NCI-H748 treated with DMSO at 0.1 percent for 48 hours (cell line): Measurements from ENCODE around the gene KLK7.
"Not testable (repeated sequence)": the region's sequence is repeated elsewhere in the genome, so short reads cannot be mapped to it uniquely, and the experiment has no call there.

Experiments used
- DNase-seq: peaks from one replicate; lab custom pipeline; 2025; lab: John Stamatoyannopoulos, UW

The KLK7 gene

DNA sequence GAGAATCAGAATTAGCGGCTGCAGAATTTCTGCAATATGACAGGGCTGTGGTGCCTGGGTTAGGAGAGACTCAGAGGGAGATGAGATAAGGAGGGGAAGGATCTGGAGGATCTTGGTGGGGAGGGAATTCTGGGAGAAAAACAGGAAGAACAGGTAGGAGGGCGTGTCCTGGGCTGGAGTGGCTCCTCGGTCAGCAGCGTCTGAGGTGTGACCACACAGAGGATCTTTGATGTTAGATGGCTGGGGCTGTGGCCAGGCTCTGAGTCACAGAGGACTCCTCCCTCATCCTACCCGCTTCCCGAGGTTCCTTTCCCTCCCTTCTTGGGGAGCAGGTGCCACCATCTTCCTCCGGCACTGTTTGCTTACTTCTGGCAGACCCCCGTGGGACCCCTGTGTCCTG is 8.0 kb downstream of the KLK7 start:
- DNase-seq, result no peak

DNA sequence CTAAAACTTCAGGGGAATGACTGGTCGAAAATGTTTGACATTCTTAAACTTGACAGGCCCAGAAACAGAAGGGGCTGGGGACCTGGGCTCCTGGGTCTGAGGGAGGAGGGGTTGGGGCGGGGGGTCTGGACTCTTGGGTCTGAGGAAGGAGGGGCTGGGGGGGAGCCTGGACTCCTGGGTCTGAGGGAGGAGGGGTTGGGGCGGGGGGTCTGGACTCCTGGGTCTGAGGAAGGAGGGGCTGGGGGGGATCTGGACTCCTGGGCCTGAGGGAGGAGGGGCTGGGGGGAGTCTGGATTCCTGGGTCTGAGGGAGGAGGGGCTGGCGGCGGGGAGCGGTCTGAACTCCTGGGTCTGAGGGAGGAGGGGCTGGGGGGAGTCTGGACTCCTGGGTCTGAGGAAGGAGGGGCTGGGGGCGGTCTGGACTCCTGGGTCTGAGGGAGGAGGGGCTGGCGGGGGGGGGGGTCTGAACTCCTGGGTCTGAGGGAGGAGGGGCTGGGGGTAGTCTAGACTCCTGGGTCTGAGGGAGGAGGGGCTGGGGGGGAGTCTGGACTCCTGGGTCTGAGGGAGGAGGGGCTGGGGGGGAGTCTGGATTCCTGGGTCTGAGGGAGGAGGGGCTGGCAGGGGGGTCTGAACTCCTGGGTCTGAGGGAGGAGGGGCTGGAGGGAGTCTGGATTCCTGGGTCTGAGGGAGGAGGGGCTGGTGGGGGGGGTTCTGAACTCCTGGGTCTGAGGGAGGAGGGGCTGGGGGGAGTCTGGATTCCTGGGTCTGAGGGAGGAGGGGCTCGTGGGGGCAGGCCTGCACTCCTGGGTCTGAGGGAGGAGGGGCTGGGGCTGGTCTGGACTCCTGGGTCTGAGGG is 8.8 kb downstream of the KLK7 start:
- no peak for DNase-seq

- no peak for DNase-seq
Measured at GRCh38 chr19:50972795-50973376, 10.8 kb downstream of the KLK7 start.

DNA sequence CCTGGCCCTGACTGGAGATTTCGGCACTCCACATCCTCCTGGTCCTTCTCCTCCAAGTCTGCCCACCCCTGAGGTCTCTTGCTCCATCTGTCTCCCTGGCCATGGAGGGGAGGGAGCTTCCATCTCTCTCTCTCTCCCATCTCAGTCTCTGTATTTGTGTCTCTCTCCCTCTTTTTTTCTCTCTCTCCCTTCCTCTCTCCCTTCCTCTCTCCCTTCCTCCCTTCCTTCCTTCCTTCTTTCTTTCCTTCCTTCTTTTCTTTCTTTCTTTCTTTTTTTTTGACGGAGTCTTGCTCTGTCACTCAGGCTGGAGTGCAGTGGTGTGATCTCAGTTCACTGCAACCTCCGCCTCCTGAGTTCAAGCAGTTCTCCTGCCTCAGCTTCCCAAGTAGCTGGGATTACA is 13.9 kb downstream of the KLK7 start:
- DNase-seq, result not testable (repeated sequence)

GRCh38 chr19:50969413-50969760 is 14.3 kb downstream of the KLK7 start, which contains the start of gene KLK6:
Gene KLK6 (minus strand): TSS chr19:50969591. CDS start chr19:50968104, 1,487 bp downstream.
- no peak for DNase-seq

GRCh38 chr19:50968716-50969412 is 14.9 kb downstream of the KLK7 start:
- no peak for DNase-seq

- DNase-seq, result no peak
Measured at GRCh38 chr19:50967929-50968715, 15.6 kb downstream of the KLK7 start.

DNA sequence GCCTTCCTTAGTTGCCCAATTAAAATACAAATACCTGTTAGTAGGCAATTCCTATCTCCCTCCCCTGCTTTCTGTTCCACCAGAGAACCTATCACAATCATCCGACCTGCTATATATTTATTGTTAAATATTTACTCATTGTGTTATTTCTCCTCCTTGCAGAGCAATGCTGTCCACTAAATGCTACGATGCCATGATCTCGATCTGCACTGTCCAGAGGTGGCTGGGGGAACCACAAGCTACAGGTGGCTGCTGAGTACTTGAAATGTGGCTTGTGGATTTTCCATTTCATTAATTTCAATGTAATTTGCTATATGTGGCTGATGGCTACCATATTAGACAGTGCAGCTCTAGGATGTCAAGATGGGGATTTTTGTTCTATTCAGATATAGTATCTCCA is 19.5 kb downstream of the KLK7 start:
- no peak for DNase-seq

GRCh38 chr19:50963381-50963780 is 20.3 kb downstream of the KLK7 start:
- DNase-seq, result no peak

GRCh38 chr19:50962245-50962644 is 21.5 kb downstream of the KLK7 start:
- DNase-seq, result no peak

- no peak for DNase-seq
Measured at GRCh38 chr19:50959731-50960500, 23.8 kb downstream of the KLK7 start.

GRCh38 chr19:50957587-50957986 is 26.1 kb downstream of the KLK7 start:
- no peak for DNase-seq

DNA sequence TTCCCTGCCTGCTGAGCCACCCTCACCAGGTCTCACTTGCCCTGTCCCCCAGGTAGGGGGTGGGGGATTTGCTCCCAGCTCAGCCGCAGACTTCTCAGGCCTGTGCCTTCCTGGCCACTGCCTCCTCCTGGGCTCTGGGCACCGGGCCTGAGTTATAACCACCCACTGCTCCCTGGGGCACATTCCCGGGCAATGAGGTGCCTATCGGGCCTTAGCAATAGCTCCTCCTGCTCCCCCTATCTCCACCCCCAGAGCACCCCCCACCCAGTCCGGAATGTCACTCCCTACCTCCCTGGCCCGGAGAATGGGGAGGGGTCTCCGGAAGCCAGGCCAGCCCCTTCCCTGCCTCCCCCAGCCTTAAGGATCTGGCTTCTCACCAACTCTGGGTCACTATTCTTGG is 30.8 kb downstream of the KLK7 start, which contains the start of gene KLK5:
KLK5 (minus strand) TSS at position 129 of the 400 bp plus-strand sequence. CDS start 381 bp downstream, outside the sequence.
- DNase-seq, result no peak

GRCh38 chr19:50949861-50950260 is 33.9 kb downstream of the KLK7 start:
- DNase-seq, result no peak

- DNase-seq, result no peak
Measured at GRCh38 chr19:50947123-50947522, 36.6 kb downstream of the KLK7 start.

GRCh38 chr19:50944795-50945194 is 38.9 kb downstream of the KLK7 start:
- no peak for DNase-seq

DNA sequence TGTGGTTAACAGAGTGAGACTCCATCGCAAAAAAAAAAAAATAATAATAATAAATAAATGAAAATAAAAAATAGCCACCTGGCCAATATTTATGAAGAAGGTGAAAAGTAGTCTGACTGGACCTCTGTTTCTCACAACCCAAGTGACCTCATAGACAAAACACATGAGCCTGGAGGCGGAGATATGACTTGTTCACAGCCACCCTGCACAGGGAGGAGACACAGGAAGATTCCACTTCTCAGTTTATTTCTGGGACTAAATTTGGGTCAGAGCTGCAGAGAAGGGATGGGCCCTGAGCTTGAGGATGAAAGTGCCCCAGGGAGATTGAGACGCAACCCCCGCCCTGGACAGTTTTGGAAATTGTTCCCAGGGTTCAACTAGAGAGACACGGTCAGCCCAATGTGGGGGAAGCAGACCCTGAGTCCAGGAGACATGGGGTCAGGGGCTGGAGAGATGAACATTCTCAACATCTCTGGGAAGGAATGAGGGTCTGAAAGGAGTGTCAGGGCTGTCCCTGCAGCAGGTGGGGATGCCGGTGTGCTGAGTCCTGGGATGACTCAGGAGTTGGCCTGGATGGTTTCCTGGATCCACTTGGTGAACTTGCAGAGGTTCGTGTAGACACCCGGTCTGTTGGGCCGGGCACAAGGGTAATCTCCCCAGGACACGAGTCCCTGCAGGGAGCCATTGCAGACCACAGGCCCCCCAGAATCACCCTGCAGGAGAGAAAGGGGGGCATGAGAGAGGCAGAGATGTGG is 40.5 kb downstream of the KLK7 start:
- no peak for DNase-seq

- no peak for DNase-seq
Measured at GRCh38 chr19:50939596-50939995, 44.1 kb downstream of the KLK7 start.

DNA sequence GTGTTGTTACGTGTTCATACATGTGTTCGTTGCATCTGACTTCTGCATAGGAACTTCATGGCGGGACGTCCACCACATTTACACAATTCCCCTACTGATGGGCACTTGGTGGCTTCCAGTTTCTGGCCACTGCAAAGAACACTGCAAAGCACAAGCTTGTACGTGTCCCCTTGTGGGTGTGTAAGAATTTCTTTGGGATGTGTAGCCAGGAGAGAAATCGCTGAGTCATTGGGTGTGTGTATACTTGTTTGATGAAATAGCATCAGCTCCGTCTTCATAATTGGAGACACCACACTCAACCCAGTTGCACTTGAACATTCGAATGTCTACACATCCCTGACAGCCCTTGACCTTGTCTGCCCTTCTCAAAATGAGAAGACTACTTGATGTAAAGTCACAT is 50.1 kb downstream of the KLK7 start:
- DNase-seq, result no peak

DNA sequence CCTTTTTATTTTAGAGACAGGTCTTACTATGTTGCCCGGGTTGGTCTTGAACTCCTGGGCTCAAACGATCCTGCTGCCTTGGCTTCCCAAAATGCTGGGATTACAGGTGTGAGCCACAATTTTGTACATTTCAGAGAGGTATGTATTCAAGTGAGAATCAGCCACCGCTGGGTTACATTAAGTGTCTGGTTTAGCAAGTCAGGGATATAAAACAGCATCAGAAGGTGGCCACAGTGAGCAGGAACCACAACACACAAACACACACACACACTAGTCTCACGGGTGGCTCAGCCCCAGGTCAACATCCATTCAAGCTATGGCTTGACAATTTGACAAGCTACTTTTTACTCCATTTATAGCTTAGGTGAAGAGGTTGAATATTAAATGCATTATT is 51.0 kb downstream of the KLK7 start:
- DNase-seq, result no peak
